Lower leg skin (tissue), 4 donors: ENCODE data around the gene SPRED2. TPM values are rescaled to one million over a fixed set of nuclear protein-coding genes. Genes with fewer than 3 reads are reported as not detected.

ENCODE experiments used
- DNase-seq, 2 donors: peaks; one replicate each; pipeline ENCODE4 v3.0.0-alpha.2; 2019; ENCODE audit warnings: low spot score in 2 of 2
- H3K4me3 ChIP-seq: fragments of 200-600 bp; sonication (generic); 2 replicates; pipeline ENCODE4 v1.5.1; 2017; ENCODE audit warnings: mild to moderate bottlenecking, low read depth; ENCODE audit not compliant: poor library complexity, severe bottlenecking
- POLR2A ChIP-seq, 2 donors: fragments of 450-650 bp; IDR thresholded peaks; one replicate each; pipeline ENCODE4 v1.6.1; 2016 to 2017; ENCODE audit warnings: antibody characterized with exemption in 2 of 2, mild to moderate bottlenecking in 1 of 2, moderate library complexity in 1 of 2
- WGBS, 2 donors: methylation state at CpG; one replicate each; pipeline ENCODE4 v1.1.5; 2018; 5-methylcytosine and 5-hydroxymethylcytosine counted together
- intact Hi-C: fragments of 100-400 bp; cut with DNase I; formaldehyde crosslinking; loops from one replicate; pipeline ENCODE4 v1.15.0; 2023; ENCODE audit warnings: low total_unique reads
- total RNA-seq, 4 donors: library from RNA; depleted of rRNA; stranded (reverse); fragments of >200 nt; gene quantifications; one replicate each; pipeline ENCODE4 v1.1.0, GENCODE V29; 2016
- TF ChIP-seq, protein P1 (sequence below), 3 donors: fragments of 450-650 bp; IDR thresholded peaks; one replicate each; pipeline ENCODE4 v1.5.1; 2016; ENCODE audit warnings: antibody characterized with exemption in 3 of 3, mild to moderate bottlenecking in 3 of 3, moderate library complexity in 2 of 3

SPRED2 gene
- total RNA-seq, 4 donors from 2014 or later = 14.5 to 21.7 (median 16.6) TPM

DNA sequence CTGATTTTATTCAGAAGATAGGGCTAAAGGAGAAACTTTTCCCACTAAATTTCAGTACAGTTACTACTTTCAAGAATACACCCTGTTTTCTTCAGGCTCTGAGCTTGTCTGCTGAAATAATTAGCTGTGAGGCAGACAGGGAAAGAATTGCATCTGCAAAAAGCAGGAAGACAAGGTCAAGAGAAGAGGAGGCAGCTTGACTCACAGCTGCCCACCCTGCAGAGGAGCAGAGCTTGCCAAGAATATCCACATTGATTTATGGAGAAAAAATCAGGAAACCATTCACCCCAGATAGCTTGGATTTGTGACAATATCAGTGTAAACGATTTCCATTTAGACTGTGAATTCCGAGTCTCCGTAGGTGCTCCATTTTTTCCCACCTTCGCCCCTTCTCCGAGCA is 155.8 kb downstream of the SPRED2 start:
- intact Hi-C loops = no loop called here
- no peak for DNase-seq
- 54 to 60% methylated on average over 5 of the region's 5 CpGs for WGBS, 2 donors
- H3K4me3 ChIP-seq = no peak overlapping the region
- no peak for TF ChIP-seq POLR2A (IDR thresholded peaks at IDR 0.05)

DNA sequence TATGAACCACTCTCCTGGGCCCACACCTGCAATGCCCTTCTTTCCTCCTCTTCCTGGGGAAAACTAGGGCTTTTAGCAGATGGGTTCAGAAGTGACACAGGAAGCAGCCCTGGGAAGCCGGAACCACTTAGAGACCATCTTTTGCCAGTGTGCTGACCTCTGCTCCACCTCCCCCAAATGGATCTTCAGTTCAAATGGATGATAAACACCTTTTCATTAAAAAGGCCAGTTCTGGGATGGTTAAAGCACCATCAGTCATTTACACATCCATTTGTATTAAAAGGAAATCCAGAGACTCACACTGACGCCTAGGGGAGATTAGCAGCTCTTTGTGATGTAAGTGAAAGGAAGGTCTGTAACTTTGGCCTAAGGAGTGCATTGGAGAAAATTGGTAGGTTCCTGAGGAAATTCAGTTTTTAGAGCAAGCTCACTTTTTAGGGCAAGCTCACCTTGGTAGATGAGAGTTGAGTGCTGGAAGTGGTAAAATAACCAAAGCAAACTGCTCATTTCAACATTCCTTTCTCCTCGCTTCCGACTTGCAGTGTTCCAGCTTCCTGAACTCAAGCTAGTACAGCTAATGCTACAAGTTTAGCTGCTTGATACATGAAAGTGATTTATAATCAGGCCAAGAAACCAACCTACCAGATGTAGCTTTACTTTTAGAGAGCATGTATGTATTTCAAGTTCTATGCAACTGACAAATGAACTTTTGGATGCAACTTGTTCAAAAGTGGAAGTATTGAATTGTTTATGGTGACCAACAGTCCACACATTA is 157.1 kb downstream of the SPRED2 start:
- intact Hi-C loops = no loop called here
- TF ChIP-seq POLR2A (IDR thresholded peaks at IDR 0.05) = no peak
- TF ChIP-seq, protein P1, sequence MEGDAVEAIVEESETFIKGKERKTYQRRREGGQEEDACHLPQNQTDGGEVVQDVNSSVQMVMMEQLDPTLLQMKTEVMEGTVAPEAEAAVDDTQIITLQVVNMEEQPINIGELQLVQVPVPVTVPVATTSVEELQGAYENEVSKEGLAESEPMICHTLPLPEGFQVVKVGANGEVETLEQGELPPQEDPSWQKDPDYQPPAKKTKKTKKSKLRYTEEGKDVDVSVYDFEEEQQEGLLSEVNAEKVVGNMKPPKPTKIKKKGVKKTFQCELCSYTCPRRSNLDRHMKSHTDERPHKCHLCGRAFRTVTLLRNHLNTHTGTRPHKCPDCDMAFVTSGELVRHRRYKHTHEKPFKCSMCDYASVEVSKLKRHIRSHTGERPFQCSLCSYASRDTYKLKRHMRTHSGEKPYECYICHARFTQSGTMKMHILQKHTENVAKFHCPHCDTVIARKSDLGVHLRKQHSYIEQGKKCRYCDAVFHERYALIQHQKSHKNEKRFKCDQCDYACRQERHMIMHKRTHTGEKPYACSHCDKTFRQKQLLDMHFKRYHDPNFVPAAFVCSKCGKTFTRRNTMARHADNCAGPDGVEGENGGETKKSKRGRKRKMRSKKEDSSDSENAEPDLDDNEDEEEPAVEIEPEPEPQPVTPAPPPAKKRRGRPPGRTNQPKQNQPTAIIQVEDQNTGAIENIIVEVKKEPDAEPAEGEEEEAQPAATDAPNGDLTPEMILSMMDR (IDR thresholded peaks at IDR 0.05) = no peak
- WGBS, 2 donors = 63 to 65% methylated on average over 4 of the region's 4 CpGs
- DNase-seq = no peak
- H3K4me3 ChIP-seq = no peak overlapping the region

DNA sequence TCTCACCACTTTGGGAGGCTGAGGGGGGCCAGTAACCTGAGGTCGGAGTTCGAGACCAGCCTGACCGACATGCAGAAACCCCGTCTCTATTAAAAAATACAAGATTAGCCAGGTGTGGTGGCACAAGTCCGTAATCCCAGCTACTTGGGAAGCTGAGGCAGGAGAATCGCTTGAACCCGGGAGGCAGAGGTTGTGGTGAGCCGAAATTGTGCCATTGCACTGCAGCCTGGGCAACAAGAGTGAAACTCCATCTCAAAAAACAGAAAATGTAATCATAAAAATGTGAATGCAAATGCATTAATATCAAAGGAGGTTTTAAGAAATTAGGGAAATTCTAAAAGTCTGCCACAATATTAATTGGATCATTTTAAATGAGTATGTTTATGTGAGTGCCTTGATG is 159.1 kb downstream of the SPRED2 start:
- DNase-seq = no peak
- intact Hi-C loops = no loop called here
- no peak overlapping the region for H3K4me3 ChIP-seq
- no peak for TF ChIP-seq POLR2A (IDR thresholded peaks at IDR 0.05)
- TF ChIP-seq, protein P1 (IDR thresholded peaks at IDR 0.05) = no peak
- 98 to 99% methylated on average over 8 of the region's 8 CpGs for WGBS, 2 donors

DNA sequence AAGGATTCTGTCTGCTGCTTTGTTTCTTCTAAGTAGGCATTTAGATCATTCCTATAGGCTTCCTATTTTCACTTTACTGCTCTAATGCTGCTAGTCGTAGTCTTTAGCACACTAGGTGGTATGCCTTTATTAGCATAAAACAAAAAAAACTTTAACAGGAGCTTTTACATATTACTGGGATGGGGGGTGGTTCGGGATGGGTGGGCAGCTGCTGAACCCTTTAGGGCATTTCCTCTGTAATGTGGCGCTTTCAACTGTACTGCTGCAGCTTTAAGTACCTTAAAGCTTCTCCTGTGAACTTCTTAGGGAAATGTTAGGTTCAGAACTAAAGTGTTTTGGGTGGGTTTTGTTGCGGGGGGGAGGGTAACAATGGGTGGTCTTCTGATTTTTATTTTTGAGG is 163.4 kb downstream of the SPRED2 start:
- no peak overlapping the region for H3K4me3 ChIP-seq
- WGBS, 2 donors = 60 to 83% methylated on average over 4 of the region's 4 CpGs
- TF ChIP-seq POLR2A (IDR thresholded peaks at IDR 0.05) = no peak
- TF ChIP-seq, protein P1 (IDR thresholded peaks at IDR 0.05) = no peak
- intact Hi-C loops = loop anchor here (5.0 kb wide), 1 partner anchor 283 kb away; no protein-coding TSS in a partner anchor
- no peak for DNase-seq

DNA sequence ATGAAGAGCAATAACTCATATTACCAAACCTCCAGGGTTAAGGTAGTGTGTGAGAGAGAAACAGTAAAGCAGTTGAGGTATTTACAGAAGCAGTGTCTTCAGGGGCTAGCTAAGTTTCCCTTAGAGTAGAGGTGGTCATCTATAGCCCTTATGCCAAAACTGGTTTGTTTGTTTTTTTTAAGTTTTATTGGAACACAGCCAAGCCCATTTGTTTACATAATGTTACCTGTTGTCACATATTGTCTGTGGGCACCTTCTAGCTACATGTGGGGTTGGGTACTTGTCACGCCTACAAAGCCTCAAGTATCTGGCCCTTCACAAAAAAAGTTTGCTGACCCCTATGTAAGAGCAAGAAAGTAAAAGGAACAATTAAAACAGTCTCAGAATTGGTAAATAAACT is 165.4 kb downstream of the SPRED2 start:
- DNase-seq = no peak
- intact Hi-C loops = loop anchor here (5.0 kb wide), 1 partner anchor 285 kb away; no protein-coding TSS in a partner anchor
- WGBS, 2 donors = 93 to 97% methylated on average over 1 of the region's 1 CpG
- no peak for TF ChIP-seq POLR2A (IDR thresholded peaks at IDR 0.05)
- TF ChIP-seq, protein P1 (IDR thresholded peaks at IDR 0.05) = no peak
- H3K4me3 ChIP-seq = no peak overlapping the region

DNA sequence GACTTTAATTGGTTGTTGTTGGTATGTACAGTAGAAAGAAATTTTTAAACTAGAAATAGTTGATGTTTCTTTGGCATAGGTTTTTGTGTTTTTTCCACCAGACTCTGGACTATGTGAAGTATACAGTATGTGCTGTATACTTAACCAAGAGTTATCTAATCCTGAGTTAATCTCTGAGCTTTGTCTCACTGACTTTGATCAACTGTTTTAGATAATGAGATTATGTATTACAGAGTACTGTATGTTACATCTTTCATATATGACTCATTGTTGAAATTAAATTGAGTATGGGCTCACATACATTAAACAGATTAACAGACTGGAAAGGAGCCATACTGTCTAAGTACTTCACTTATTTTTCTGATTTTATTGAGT is 166.7 kb downstream of the SPRED2 start:
- DNase-seq = no peak
- intact Hi-C loops = loop anchor here (5.0 kb wide), 1 partner anchor 287 kb away; no protein-coding TSS in a partner anchor
- TF ChIP-seq, protein P1 (IDR thresholded peaks at IDR 0.05) = no peak
- TF ChIP-seq POLR2A (IDR thresholded peaks at IDR 0.05) = no peak
- no peak overlapping the region for H3K4me3 ChIP-seq
